ENCODE data around the gene MPZL2. TPM values are rescaled to one million over a fixed set of nuclear protein-coding genes. Genes with fewer than 3 reads are reported as not detected.

The MPZL2 gene
- total and polyA plus RNA-seq, 2 of the 13 experiments (the other 11 are each of a cell fraction or from before 2014, with no cell fraction given), result 27.9 to 53.7 TPM

- no peak for TF ChIP-seq ATF5 (CRISPR knock-in tag; IDR thresholded peaks at IDR 0.05; ENCODE audit: low read depth)
- no peak for TF ChIP-seq ZFAT (CRISPR knock-in tag; conservative IDR thresholded peaks at IDR 0.05)
Measured at GRCh38 chr11:118219244-118219643, 44.9 kb downstream of the MPZL2 start (continued).

- ATAC-seq, result no peak
- BruUV-seq (replicated peaks), result no TSS peak
- H3K4me1 ChIP-seq (ENCODE audit: insufficient read depth, low read length), result peaks cover 58% of the 10 kb centered on the region
- DNase-seq (ENCODE audit: low spot score), result no peak
- H4K20me1 ChIP-seq (ENCODE audit: insufficient read depth, low read length), result no peaks in the 10 kb centered on the region
- H3K4me2 ChIP-seq (ENCODE audit: low read depth, low read length), result no peak overlapping the region
- no peaks in the 10 kb centered on the region for H3K9me3 ChIP-seq (ENCODE audit: low read length)
- H3K4me3 ChIP-seq (replicated peaks in 1 of 3; ENCODE audit: insufficient read depth in 1 of 3, low read depth in 2 of 3, low read length in 3 of 3), result no peak overlapping the region
- no peak overlapping the region for H3K27ac ChIP-seq (ENCODE audit: extremely low read length, insufficient read depth, low read length)
- 97% methylated on average over 3 of the region's 3 CpGs for WGBS (ENCODE audit: low lambda C conversion rate)
- H3K79me2 ChIP-seq (ENCODE audit: insufficient read depth, low read length), result no peaks in the 10 kb centered on the region
- H3K36me3 ChIP-seq (replicated peaks in 1 of 2; ENCODE audit: control insufficient read depth in 1 of 2, insufficient read depth in 2 of 2, low read length in 2 of 2), result no peaks in the 10 kb centered on the region
- TF ChIP-seq ZNF264 (CRISPR knock-in tag; IDR thresholded peaks at IDR 0.05), result no peak
- TF ChIP-seq ZFP90 (CRISPR knock-in tag; IDR thresholded peaks at IDR 0.05; ENCODE audit: borderline replicate concordance), result no peak
- TF ChIP-seq ZBTB26 (CRISPR knock-in tag; IDR thresholded peaks at IDR 0.05; ENCODE audit: borderline replicate concordance), result no peak
- no peak for TF ChIP-seq SETDB1 (CRISPR knock-in tag; IDR thresholded peaks at IDR 0.05; ENCODE audit: borderline replicate concordance)
- TF ChIP-seq KMT2B (CRISPR knock-in tag; IDR thresholded peaks at IDR 0.05), result no peak
- no peak for TF ChIP-seq ZBTB1 (CRISPR knock-in tag; IDR thresholded peaks at IDR 0.05; ENCODE audit: borderline replicate concordance)
- no peak for TF ChIP-seq ZBTB21 (CRISPR knock-in tag; IDR thresholded peaks at IDR 0.05)
- TF ChIP-seq GFI1 (CRISPR knock-in tag; IDR thresholded peaks at IDR 0.05; ENCODE audit: borderline replicate concordance), result no peak
- POLR2A ChIA-PET, result no interaction called here
- intact Hi-C loops (cut with micrococcal nuclease; ENCODE audit: unreplicated experiment) (no loop called here), in situ Hi-C loops (cut with HindIII; ENCODE audit: extremely low pct_ligation_motif_present, low pct_unique_long_range_greater_than_20kb) (no loop called here)
- H3K27me3 ChIP-seq (ENCODE audit: control insufficient read depth in 1 of 2, insufficient read depth in 2 of 2, low read length in 2 of 2), result no peaks in the 10 kb centered on the region
- H2AFZ ChIP-seq (ENCODE audit: low read length), result no peak overlapping the region
- no peak for FAIRE-seq
- CTCF ChIA-PET (ENCODE audit: low intra/inter-chr PET ratio, low total read pairs), result no interaction called here
- H3K9ac ChIP-seq (ENCODE audit: insufficient read depth, low read depth, low read length), result no peak overlapping the region
Measured at GRCh38 chr11:118217575-118217974, 46.5 kb downstream of the MPZL2 start.
